ENCODE measurements around the gene SCN4A.

SCN4A gene

DNA sequence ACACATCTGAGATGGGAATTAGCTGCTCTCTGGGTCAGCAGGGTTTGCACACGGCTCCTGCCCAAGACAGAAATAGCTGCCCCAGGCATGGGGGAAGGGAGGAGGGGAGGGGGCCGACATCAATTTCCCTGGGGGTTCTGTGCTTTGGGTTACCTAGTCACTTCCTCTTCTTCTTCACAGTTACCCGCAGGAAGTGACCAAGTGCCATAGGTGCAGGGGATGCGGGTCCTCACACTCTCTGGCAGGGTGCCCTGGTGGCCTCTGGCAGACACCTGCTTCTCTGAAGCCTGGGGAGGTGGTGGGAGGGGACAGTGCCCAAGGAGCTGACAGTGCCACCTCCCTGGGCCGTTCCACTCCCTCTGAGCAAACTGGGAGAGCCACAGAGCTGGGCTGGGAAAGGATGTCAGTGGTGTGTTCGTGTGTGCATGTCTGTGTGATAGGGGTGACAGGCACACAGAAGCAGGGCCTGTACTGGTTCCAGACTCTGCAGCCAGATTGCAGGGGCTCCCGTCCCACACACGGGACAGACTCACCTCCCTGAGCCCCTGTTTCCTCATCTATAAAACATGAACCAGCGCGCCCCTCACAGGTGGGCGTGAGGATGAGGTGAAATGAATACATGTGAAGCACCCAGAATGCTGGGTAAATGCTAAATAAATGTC lies 18.2 kb downstream of the SCN4A start:
- no peak for FAIRE-seq

DNA sequence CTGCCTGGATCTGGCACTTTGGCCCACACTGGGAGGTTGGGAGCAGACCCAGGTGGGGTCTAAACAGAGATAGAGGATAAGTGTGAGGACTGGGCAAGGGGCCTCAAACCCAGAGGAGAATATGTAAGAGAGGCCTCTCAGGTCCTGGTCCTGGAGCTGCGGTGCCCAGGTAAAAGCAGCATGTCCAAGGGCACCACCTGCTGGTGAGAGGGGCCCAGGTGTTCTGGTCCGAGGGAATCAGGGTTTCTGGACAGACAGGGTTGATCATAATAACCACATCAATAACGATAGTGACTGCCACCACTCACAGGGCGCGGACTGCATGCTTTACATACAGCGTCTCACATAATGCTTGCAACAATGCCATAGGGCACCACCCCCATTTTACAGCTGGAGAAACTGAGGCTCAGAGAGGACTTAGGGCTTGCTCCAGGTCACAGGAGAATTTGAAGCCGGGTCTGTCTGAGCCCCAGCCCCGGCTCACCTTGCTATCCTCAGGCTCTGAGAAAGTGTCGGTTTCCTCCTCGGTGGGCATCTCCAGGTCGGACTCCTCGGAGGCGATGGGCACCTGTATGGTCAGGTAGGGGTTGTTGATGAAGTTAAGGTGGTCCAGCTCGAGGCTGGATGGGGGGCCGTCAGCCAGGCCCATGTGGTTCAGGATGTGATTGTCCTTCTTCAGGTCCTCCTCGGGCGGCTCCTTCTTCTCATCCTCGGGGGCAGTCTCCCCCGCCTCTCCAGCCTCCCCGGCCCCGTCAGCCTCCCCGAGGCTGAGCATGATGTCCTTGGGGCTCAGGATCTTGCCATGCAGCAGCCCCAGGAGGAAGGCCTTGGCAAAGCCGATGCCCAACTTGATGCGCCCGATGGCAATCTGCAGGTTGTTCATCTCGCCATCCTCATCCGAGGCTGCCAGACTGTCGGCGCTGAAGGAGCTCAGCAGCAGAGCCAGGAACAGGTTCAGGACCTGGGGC lies 21.5 kb downstream of the SCN4A start:
- no peak for FAIRE-seq

DNA sequence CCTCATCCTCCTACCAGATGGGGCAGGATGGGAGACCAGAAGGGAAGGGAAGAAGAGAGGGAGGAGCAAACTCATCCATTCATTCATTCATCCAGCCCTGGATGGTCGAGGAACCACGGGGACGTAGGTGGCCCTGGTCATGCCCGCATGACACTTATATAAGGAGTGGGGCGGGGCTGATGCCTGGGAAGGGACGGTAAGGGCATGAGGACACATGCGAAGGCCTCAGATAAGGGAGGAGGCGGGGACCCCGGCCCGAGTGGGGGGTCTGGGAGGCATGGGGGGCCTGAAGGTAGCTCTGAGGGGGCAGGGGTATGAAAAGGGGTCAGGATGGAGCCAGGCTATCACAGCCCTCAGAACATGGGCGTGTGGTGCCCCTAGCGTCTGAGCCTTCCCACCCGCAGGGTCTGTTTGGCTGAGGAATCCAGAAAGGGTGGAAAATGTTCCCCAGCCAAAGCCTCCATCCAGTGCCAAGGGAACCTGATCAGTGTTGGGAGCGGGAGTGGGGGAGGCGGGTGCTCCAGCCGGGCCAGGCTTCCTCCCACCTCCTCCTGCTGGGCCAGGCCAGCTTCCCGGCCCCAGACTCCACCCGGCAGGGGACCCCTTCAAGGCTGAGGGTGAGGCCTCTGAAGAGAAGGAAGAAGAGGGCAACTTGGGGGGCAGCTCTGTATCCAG lies 23.0 kb downstream of the SCN4A start:
- no peak for FAIRE-seq

DNA sequence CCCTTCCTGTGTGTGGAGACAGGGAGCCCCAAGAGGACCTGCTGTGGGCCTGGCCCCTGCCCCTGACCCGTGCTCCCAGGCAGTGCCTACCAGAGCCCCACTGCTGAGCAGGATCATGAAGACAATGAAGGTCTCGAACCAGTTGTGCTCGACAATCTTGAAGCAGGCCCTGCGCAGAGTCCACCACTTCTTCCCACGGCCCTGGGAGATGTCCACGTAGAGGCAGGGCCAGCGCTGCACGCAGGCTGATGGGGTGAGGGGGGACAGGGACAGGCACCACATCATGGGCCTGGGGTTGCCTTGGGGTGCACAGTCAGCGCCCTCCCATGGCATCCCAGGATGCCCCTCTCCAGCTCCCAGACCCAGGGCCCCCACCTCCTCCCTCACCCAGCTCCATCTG lies 24.2 kb downstream of the SCN4A start:
- FAIRE-seq: no peak

DNA sequence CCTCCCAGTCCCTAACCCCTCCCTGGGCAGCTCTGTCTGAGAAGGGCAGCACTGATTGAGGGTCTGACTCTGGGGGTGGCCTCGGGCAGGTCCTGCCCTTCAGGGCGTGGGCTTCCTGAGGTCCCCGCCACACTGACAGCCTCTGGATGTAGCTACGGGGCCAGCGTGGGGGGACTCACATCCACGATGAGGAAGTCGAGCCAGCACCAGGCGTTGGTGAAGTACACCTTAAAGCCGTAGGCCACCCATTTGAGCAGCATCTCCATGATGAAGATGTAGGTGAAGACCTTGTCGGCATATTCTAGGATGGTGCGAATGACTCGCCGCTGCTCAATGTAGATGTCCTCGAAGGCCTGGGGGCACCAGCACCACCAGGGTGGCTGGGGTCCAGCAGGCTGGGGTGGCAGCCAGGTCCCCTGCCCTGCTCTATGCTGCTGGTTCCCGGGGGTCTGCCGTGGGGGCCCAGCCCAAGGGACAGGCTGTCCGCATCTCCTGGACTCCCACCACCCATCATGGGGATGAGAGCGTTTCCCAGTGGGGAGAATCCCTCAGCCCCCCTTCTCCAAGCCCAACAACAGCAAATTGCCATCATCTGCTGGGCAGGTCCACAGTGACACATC lies 24.9 kb downstream of the SCN4A start:
- FAIRE-seq: no peak

DNA sequence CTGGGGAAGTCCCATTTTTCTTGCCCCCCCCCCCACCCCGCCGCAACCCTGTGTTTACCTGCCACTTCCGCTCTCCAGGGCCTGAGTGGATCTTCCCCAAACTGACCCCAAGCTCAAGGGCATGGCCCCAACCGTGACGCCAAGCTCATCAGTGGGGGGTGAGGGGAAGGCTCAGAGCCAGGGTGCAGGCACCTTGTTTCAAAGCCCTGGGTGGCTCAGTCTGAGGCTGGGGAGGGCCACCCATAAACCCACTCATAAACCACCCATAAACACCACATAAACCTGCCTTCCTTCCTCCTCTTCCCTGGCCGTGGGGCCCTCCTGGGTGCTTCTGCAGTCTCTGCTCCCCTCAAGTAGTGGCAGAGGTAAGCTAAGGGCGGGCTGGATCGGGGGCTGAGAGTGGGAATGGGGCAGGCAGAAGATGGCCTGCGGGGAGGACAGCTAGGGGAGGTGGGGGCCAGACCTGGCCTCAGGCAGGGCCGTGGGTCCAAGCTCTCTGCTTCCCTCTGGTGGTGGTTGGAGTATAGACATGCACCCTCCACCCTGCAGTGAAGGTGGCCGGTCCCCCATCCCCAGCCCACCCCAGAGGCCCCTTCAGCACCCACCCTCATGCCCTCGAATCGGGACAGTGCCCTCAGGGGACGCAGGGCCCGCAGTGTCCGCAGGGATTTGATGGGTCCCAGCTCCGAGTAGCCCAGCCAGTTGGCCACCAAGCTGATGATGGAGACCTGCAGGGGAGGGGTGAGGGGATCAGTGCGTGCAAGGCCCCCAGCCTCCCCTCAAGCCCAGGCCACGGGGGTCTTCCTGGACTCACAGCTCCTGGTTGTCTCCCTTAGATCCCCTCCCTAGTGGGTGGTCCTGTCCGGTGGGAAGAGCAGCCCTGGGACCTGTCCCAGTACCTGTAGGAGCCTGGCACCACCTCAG lies 26.0 kb downstream of the SCN4A start:
- no peak for FAIRE-seq

DNA sequence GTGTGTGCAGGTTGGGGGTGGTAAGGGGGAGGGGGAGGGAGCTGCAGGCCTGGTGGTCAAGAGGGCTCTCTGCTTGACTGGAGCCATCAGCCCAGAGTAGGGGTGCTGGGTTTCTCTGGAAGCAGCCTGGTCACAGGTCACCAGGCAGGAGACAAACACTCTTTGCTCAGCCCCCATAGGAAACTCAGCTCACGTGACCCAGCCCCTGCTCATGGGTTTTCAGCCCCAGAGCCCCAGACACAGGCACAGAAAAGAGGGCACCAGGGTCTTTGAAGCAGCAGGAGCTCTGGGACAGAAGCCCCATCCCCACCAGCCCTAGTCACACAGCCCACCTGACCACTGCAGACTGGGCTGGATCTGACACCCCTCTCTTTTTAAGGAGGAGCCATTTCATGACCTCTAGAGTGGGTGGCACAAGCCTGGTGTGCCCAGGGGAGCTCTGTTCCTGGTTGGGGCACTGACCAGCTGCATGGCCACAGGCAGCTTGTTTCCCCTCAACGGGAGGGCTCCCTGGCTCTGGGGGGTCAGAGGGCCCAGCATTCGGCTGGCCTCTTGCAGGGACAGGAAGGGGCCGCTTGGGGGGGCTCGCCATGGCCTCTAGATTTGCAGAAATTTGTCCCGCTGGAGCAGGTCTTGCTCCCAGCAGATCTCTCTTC lies 26.8 kb downstream of the SCN4A start:
- FAIRE-seq: no peak

DNA sequence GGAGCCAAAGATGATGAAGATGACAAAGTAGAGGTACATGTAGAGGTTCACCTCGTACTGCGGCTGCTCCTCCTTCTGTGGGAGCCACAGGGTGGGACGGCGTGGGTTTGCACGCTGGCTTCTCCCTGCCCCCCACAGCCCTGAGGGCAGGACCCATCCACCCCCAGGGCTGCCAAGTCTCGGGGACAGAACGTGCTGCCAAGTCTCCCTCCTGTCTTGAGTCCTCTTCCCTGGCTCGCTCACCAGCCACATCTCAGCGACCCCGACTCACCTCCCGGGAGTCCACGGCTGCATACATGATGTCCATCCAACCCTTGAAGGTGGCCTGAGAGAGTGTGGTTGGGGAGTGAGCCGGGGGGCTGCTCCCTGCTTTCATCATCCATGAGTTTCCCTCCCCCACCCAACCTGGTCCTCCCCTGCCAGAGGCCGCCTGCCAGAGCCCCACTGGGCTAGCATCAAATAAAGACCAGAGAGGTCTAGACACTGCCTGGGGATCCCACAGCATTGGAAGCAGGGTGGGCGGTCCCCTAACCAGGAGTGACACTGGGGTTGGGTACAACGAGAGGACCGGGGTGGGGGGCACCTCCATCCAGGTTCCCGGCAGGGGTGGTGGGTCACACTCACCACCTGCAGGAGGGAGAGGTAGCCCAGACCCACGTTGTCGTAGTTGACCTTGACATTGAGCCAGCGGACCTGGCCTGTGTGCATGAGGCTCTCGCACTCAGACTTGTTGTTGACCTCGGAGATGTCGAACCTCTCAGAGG lies 27.8 kb downstream of the SCN4A start:
- no peak for FAIRE-seq

DNA sequence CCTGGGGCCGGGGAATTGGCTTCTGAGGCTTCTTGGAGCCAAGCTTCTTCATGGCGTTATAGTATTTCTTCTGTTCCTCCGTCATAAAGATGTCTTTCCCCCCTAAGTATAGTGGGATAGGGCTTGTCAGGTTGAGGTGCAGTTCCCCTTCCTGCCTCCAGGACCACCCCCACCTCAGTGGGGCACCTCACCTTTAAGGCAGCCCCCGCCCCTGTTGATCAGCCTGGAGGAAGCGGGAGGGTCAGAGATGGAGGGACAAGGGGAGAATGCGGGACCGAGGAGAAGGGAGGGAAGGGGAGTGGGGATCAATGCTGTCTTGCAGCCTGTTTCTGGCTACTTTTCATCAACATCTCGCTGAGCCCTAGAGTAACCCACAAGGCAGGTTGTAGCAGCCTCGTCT lies 29.0 kb downstream of the SCN4A start:
- FAIRE-seq: no peak

DNA sequence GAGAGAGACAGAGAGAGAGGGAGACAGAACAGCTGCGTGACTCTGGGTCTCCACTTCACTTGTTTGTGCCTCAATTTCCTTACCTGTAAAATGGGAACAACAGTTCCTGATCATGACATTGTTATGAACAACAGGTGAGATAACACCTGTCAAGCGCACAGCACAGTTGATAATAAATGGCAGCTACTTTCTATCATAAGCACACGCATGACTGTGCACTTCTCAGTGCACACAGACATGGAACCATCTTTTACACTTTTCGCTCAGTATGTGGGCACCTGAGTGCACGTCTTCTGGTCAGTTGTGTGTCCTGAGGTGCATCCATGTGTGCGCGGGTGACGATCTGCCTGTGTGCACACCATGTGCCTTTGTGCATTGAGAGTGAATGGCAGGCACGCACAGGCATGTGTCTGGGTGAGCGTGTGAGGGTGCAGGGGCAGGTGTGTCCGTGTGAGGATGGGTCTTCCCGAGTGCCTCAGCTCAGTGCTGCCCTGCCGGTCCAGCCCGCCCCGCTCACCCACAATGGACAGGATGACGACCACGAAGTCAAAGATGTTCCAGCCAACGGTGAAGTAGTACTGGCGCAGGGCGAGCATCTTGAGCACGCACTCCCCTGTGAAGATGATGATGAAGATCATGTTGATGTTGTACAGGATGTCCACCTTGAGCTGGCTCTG lies 30.3 kb downstream of the SCN4A start:
- FAIRE-seq: no peak

DNA sequence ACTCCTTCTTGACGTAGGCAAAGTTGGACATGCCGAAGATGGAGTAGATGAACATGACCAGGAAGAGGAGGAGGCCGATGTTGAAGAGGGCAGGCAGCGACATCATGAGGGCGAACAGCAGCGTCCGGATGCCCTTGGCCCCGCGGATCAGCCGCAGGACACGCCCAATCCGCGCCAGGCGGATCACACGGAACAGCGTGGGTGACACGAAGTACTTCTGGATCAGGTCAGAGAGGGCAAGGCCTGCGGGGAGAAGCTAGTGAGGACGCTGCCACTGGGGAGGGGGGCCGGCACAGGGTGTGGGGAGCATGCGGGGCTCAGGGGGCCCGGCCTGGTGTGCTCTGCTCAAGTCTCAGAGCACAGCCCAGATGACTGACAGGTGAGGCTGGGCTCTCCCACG lies 31.0 kb downstream of the SCN4A start:
- no peak for FAIRE-seq

DNA sequence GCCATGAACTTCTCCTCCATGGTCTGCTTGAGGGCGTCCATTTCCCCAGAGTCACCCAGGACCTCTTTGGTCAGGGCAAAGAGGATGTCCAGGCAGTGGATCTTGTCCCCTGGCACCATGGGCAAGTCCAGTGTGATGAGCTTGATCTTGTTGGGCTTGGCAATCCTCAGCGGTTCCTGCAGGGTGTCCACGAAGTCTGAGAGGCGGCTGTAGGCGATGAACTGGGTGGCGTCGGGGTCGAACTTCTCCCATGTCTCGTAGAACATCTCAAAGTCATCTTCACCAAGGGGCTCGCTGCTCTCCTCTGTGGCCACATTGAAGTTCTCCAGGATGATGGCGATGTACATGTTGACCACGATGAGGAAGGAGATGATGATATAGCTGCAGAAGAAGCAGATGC lies 31.6 kb downstream of the SCN4A start:
- FAIRE-seq: no peak

DNA sequence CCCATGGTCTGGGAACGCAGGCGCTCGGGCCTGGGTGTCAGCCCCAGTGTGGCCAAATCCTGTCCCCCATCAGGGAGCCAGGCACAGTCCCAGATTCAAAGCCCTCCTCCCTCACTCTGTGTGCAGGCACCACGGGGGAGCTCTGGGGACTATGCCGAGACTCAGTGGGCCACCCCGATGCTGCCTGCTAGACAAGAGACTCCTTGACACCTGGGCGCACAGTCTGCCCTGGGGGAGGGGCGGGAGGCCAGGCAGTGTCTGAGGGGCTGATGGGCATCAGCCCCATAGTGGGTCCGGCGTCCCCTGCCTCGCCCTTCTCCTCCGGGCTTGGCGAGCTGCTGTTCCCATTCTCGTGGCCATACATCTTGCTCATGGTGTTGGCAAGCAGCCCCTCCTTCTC lies 32.1 kb downstream of the SCN4A start:
- FAIRE-seq: no peak

DNA sequence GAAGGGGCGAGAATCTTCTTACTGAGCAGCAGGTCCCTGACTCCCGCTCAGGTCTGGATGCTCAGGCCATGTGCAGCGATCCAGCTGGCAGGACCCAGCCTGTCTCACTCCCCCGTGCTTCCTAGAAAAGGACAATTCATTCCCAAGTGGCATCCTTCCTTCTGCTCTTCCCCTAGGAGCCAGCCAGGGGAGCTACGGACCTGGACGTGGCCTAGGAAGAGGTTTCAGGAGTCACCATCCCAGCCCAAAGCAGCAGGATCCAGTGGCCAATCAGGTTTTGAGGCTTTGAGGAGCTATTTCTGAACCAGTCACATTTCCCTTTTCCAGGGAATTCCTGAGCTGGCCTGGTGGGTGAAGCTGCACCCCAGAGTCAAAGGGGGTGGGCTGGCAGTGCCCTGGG lies 32.8 kb downstream of the SCN4A start:
- no peak for FAIRE-seq

DNA sequence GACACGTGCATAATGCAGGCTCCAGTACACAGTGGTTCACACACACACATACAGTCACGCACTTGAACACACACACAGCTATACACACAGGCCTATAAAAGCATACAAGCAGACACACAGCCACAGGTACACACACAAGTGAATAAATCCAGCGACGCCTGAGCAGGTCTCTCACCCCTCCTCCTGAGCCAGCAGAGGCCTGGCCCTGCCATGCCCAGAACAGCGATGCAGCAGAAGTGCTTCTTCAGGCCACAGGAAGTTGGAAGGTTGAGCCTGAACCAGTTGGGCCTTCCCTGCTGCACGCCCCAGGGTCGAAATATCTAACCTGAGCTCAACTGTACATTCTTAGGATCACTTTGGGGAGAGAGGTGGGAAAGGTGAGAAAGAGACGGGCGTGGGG lies 33.3 kb downstream of the SCN4A start:
- FAIRE-seq: no peak

DNA sequence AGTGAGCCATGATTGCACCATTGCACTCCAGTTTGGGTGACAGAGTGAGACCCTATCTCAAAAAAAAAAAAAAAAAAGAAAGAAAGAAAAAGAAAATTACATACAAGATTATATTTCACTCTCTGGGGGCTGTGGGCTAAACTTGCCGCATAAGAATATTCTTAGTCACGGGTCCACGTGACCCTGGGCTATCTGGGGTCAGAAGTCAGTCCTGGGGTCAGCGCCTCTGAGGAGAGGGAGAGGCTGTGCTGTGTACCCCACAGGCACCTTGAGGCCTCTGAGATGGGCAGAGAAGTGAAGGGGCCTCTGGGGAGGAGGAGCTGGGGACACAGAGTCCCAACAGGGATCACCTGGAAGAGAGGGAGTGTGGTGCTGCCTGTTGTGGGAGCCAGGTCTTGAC lies 34.8 kb downstream of the SCN4A start:
- no peak for FAIRE-seq

DNA sequence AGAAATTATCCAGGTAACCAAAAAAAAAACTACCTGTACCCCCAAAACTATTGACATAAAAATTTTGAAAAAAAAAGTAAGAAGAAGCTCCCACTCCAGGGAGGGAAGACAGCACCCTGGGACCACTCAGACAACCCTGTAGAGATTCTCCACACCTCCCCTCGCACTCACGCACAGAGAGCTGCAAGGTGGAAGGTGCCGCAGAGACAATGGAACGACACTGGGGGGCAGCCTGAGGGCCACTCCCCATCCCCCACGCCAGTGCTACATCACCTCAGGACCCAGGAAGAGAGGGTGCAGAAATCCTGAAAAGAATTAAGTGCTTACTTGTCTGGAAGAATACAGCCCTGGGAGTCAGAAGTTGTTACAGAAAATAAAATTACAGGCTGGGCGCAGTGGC lies 35.4 kb downstream of the SCN4A start:
- no peak for FAIRE-seq

DNA sequence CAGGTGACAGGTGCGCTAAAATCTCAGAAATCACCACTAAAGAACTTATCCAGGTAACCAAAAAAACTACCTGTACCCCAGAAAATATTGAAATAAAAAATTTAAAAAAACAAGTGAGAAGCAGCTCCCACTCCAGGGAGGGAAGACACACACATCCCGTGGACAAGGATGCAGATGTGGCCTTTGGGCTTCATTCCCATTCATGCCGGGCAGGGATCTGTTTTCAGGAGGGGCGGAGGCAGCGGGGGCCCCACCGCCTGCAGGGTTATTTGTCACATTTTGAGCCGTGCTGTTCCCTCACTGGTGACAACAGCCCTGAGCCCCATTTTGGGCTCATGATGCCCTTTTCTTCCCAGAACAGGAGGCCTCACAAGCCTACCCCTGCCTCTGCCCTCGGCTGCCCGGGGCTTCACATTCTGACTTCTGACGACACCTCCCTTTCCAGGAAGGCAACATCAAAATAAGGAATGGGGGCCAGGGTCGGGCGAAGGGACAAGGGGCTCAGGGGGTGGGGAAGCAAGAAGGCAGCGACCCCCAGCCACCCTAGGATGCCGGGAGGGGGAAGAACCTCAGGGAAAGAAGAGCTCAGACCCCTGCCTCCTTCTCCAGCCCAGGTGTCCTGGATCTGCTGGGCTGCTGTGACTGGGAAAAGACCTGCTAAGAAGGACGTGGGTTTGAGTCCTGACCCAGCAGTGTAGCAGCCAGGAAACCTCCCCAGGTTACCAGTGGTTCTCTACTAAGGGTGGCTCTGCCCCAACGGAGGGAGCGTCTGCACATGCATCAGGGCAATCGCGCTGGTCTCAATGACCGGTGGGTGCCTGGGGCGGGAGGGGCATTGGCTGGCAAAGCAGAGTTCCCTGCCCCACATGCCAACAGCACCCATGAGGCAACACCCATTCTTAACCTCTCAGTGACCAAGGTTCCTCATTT lies 38.3 kb downstream of the SCN4A start:
- no peak for FAIRE-seq

DNA sequence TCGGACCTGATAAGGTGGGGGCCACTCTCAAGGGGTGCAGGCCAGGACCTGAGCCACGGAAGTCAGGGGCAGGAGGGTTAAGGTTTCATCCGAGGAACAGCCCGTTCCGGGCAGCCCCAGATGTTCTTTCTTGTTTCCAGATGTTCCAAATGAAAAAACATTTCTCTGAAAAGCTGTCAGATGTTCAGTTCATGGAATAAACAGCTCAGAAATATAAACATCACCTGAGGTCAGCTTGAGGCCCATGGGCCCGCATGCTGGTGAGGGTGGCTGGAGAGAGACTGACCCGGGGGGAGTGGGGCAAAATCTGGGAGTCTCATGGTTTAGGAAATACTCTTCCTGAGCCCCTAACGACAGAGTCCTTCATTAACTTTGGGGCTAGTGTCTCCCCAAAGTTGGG lies 39.1 kb downstream of the SCN4A start:
- no peak for FAIRE-seq
